GM19467 (cell line): ENCODE data around the gene MEI1.

Source experiments
- ATAC-seq: cut with Tn5 transposase; IDR thresholded peaks from one replicate; pipeline ENCODE4 v1.9.1; 2021; ENCODE audit warnings: mild to moderate bottlenecking, moderate library complexity; ENCODE audit not compliant: unreplicated experiment

Gene MEI1

DNA sequence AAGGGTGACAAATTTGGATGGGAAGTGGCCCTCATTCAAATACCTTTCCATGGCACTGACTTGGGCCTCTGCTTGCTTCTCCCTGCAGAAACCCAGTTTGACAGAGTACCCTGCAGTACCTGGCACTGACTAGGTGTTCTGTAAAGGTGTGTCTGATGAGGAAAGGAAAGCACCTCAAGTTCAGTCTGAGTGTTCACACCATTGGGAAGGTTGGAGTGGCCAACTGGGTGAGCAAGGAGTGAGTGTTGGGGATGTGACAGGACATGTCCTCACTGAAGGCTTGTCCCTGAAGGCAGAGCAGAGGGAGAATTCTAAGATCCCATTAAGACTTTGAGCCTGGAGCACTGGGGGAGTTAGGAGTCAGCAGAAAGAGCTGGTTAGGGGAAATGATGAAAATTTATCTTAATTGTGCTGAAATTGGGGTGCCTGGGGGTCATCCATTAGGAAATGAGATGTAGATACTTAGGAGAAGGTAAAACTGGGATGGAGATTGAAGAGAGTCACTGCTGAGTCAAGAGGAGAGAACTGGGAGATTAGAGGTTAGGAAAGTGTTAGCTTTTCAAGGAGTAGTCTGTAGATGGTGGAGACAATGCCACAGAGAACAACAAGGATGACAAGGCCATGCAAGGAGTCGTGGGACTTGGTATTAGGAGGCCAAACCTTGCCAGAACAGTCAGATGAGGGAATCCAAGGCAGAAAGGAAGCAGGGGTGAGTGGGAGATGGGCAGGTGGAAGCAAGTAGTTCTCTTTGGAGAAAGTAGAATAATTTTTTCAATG, 139.7 kb downstream of the MEI1 start:
- ATAC-seq: no peak

DNA sequence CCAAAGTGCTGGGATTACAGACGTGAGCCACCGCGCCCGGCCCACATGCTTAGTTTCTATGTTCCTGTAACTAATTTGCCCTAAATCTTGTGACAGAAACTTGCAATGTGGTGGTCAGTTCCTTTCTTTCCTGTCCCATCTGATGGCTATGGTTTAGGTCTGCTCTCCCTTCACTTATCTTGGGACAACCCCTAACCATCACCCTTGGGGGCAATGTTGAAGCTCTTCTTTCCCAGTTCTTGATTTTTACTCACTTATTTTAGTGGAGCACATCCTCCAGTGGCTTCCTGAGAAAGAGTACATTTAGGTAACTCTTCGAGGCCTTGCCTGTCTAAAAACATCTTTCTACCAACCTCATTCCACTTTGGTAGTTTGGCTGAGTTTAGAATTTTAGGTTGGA, 140.9 kb downstream of the MEI1 start:
- ATAC-seq: no peak

DNA sequence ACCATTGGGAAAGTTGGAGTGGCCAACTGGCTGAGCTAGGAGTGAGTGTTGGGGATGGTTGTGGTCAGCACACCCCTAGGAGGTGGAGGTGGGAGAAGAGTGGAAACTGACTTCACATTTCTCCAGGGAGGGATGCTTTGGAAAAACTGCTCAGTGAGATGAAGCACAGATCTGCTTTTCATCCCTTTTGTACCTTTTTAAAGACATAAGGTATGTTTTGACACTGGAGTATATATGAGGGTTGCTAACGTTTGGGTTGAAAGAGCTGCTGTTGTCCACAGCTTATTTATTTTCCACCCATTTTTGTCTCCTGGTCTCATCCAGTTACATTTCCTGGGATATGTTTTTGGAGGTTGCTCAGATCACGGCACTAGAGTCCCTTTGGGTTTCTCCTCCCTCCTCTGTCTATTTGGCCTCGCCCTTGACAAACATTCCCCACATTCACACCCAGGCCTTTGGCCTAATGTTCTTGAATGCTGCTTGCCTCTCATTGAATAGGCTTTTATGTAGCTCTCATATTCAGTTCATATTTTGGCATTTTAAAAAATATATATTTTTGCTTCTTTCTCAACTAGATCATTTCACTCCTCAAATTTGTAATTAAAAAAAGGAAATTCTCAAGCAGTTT, 141.9 kb downstream of the MEI1 start:
- no peak for ATAC-seq

DNA sequence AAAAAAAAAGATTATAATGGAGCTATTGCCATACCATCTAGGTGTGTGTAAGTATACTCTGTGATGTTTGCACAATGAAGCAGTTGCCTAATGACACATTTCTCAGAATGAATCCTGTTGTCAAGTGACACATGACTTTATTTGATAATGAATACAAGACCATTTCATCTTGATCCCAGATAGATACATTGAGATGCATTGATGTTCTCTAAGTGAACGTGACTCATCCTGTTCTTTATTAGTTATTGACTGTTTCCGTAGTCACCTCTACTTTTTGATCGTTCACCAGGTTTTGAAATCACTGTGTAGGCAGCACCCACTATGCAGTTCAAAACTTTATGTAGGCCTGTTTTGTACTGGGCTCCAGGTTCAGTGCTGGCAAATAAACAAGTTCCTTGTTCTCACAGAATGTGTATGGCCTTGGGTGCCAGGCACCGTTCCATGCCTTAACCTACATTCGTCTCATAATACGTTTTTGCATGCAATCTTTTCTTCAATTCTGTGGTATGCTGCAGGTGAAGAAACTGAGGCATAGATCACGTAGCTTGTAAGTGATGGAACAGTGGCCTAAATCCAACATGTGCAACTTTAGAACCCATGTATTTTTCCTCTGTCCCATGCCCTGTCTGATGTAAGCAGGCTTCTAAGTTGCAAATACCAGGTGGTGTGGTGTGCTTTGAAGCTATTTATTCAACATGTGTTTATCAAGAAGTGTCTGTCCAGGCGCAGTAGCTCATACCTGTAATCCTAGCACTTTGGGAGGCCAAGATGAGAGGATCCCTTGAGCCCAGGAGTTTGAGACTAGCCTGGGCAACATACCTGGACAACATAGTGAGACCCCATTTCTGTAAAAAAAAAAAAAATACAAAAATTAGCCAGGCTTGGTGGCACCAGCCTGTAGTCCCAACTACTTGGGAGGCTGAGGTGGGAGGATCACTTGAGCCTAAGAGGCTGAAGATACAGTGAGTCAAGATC, 144.0 kb downstream of the MEI1 start:
- ATAC-seq: no peak

DNA sequence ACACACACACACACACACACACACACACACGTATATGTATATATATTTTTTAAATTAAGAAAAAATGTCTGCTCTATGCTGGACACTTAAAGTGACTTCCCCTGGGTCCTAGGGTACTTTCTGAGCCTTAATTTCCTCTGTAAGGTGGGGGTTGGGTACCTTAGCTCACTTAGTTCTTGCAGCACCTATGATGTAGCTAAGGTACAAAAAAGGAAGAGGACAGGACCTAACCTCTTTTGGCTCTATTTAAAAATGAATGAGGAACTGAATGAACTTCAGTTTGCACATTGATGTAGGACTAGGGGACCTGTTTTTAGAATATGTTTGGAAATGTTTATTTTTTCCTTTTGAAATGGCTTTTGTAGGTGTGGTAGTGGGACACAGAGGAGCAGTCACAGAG, 144.7 kb downstream of the MEI1 start:
- ATAC-seq: no peak

DNA sequence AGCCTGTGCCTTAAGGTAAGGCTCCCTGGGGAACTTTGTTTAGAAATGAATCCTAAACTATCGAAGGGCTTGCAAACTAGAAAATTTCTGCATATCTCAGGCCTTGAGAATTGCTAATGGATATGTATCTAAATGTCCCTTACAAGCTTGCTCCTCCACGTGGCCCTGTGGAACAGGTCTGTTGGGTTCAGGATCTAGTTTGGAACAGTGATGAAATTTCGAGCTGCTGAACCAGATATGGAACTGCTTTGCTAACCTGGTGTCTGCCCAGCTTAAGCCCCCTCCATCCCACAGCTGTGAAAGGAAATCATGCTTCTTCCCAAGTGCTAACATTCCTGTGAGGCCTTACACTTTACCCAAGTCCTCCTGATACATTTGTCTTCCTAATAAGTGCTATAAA, 145.2 kb downstream of the MEI1 start:
- no peak for ATAC-seq

DNA sequence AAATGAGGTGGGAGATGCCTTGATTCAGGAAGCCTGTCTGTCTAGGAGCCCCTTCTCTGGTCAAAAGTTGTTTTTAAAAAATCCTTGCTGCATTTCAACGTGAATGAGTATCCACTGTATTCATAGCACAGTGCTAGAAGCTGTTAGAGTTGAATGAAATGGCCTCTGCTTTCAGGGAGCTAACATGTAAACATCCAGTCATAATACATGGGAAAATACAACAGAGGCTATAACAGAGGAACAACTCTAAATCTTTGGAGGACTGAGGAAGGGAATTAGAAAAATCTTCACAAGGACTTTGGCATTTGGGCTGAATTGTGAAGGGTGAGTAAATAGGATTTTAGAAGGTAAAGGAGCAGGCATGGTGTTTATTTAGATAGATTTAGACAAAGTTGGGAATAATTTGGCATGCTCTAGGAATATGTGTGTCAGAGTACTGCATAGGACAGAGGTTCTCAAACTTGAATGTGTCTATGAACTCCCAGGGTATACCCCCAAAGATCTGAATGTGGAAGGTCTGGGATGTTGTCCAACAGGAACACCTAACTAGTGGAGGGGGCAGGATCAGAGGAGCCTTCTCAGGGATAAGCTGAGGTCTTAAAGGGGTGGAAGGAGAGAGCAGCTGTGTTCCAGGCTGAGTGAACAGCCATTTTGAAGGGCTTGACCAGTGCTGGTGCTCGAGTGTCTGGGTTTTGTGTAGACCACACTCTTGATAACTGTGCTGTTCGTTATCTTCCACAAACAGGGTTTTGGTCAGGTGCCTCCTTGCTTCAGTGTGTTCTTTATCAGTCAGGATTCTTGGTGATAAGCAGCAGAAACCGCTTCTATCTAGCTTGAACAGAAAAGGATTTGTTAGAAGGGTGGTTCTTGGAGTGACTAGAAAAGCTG, 146.3 kb downstream of the MEI1 start:
- ATAC-seq: no peak

DNA sequence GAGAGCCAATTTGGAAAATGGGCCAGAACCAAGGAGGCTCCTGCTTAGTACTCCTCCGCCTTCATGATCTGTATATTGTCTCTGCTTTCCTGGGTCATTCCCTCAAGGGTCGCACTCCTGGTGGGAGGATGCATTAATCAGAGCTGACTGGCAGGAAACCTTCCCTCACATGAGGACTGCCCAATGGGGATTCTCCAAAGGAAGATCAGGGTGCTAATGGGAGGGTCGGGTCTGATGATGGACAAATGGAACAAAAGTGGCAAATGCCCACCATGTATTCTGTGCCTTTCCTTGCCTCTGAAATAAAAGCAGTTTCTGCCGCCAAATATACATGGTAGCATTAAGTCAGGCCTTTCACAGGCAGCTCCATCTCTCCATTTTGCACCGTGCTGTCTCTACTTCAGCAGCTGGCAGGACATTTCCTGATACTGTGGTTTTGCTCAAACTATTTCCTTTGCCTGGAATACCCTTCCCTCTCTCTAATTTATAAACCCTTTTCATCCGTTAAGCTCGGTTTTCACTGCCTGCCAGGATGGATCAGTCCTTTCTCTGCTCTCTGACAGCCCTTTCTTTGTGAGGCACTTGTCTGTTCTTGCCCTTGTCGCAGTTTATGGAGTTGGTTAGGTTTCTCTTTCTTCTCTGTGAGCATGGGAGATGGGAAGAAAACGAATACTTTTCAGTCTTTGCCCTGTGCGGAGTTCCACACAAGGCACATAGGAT, 147.1 kb downstream of the MEI1 start:
- ATAC-seq: no peak

DNA sequence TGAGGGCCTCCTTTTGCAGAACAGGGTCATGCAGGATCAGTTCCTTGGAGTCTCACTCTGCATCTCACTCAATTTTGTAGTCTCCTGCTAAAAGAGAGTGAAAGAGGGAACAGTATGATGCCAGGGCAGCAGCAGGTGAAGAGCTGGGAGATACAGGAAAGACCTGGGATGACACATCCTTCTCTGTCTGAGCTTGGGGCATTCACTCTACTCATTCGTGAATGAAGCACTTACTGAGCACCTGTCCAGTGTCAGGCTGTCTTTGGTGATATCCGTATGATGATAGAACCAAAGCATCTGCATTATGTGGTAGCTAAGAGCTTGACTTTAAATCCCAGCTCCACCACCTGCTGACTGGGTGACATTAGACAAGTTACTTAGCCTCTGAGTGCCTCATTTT, 148.0 kb downstream of the MEI1 start:
- no peak for ATAC-seq

DNA sequence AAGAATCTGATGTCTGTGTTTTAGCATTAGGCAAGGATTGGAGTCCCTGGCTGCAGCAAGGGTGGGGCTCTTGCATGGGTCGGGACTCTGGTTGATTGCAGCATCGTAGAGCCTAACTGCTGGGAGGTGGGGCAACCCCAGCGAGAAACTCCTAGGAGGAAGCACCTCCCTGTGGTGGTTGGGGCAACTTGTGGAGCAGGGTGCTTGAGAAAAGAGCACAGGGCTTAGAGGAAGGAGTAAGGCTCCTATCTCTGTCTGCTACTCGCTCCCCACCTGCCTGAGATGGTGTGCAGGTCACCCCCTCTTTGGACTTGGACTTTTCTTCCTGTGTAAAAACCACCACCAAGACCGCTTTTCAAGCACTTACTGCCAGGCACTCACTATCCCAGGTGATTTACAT, 149.2 kb downstream of the MEI1 start:
- ATAC-seq: no peak
